Jurkat, Clone E6-1 (cell line): ENCODE measurements around the gene CYP2J2. TPM values are rescaled to one million over a fixed set of nuclear protein-coding genes. Genes with fewer than 3 reads are reported as not detected.
"Not testable (repeated sequence)": the region's sequence is repeated elsewhere in the genome, so short reads cannot be mapped to it uniquely, and the experiment has no call there.

ENCODE experiments used
- DNase-seq: peaks from one replicate; pipeline ENCODE4 v3.0.0-alpha.2; 2011; ENCODE audit warnings: low read depth, low spot score
- H3K4me3 ChIP-seq: 2 replicates; pipeline ENCODE4 v1.5.1; 2011; ENCODE audit warnings: mild to moderate bottlenecking, low read length, control low read depth, moderate library complexity
- polyA plus RNA-seq: library from polyadenylated mRNA; unstranded; fragments of >200 nt; gene quantifications from one replicate; pipeline ENCODE4 v1.2.1, GENCODE V29; 2012; ENCODE audit warnings: missing spikeins; ENCODE audit not compliant: insufficient read length, insufficient read depth

The CYP2J2 gene, protein sequence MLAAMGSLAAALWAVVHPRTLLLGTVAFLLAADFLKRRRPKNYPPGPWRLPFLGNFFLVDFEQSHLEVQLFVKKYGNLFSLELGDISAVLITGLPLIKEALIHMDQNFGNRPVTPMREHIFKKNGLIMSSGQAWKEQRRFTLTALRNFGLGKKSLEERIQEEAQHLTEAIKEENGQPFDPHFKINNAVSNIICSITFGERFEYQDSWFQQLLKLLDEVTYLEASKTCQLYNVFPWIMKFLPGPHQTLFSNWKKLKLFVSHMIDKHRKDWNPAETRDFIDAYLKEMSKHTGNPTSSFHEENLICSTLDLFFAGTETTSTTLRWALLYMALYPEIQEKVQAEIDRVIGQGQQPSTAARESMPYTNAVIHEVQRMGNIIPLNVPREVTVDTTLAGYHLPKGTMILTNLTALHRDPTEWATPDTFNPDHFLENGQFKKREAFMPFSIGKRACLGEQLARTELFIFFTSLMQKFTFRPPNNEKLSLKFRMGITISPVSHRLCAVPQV
- 1.7 TPM for polyA plus RNA-seq

DNA sequence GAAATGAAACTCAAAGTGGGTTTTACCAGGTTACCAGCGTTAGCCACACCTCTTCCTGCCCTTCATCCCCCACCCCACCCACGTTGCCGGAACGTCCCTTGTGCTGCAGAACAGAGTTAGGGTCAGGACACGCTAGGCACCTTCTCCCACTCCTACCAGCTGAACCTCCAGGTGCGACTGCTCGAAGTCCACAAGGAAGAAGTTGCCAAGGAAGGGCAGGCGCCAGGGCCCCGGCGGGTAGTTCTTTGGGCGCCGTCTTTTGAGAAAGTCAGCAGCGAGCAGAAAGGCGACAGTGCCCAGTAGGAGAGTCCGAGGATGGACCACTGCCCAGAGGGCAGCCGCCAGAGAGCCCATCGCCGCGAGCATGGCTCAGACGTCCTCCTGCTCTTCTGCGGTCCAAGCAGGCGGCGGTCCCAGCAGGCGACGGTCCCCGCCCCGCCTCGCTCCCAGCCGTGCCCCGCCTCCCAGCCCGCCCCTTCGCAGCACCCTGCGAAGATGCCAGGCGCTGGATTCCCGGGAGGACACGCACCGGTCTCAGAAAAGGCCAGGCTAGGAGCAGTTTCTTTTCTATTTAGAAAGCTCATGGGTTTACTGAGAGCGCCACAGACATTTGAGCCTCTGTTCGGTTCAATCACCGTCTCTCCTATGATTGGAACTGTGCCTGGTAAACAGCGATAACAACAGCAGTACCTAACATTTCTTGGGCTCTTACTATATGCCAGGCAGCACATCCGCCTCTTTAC is at the start of gene CYP2J2:
CYP2J2 (minus strand) TSS at position 393 of the 743 bp plus-strand sequence; CDS start at position 366, 27 bp downstream.
- peak within 1 kb of the TSS; percentile 50 for H3K4me3 ChIP-seq
- no peak for DNase-seq

DNA sequence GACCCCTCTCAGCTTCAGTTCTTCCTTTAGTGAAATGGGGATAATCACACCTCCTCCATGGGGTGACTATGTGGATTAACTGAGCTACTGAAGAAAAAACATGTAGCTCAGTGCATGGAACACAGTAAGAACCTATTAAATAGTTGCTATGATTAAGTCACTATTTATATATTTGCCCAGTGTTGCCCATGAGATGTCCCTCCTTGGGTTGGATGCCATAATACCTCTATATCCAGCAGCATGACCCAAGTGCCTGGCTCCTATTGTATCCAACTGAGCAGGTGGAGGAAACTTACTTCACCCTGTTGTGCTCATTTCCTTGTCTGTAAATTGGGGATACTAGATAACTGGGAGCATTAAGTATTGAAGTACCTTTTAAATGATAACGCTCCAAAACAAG is 47.1 kb upstream of the CYP2J2 start:
- DNase-seq = no peak
- no peak overlapping the region for H3K4me3 ChIP-seq

DNA sequence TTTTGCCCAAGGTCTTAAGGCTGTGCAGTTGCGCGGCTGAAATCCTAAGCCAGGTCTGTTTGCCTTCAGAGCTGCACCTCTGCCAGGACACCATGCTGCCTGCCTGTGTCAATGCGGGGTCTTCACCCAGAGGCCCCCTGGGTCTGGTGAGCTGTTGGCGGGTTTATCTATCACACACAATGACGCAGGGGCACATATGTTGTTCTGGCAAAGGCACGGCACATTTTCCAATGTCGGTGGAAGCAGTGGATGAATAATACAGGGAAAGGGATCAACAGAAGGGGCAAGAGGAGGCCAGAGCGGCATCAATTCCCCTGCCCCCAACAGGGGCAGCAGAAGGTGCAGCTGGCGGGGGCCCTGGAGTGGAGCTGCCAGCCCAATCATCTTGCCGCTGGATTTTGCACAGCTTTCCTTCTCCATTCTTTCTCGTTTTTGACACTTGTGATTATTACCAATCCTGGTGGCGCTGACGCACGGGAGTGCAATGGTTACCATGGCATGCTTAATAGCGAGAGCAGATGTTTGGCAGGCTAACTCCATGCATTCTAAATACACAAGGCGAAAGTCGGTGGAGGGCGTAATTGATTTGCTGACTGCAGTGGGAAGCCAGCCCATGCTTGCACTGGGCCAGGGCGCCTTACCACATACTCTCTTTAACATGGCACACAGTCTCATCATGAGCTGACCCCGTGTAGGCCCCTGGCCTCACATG is 45.8 kb upstream of the CYP2J2 start:
- H3K4me3 ChIP-seq = no peak overlapping the region
- no peak for DNase-seq

DNA sequence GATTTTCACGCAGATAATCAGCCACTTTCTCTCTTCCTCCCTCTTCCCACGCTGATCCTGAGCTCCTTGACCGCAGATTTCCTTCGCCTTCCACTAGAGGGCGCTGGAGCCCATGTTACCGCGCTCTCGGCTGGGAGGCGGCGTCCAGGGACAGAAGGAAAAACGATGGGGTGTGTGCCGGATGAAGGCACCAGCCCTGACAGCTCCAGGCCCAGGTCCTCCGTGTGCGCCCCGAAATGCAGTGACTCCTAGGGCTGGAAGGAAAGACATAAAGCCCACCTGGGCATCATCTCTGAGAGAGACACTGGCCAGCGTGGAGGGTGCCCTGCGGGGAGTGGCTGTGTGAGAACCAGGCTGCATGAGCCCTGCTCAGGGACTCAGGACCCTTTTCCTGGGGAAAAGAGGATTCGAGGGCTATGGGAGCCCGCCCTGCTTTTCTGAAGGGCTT is 44.9 kb upstream of the CYP2J2 start:
- no peak for DNase-seq
- no peak overlapping the region for H3K4me3 ChIP-seq

DNA sequence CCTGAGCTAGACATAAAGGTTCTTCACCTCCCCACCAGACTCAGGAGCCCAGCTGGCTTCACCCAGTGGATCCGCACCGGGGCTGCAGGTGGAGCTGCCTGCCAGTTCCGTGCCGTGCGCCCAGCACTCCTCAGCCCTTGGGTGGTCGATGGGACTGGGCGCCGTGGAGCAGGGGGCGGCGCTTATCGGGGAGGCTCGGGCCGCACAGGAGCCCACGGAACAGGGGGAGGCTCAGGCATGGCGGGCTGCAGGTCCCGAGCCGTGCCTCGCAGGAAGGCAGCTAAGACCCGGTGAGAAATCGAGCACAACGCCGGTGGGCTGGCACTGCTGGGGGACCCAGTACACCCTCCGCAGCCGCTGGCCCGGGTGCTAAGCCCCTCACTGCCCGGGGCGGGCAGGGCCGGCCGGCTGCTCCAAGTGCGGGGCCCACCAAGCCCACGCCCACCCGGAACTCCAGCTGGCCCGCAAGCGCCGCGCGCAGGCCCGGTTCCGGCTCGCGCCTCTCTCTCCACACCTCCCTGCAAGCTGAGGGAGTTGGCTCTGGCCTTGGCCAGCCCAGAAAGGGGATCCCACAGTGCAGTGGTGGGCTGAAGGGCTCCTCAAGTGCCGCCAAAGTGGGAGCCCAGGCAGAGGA is 43.1 kb upstream of the CYP2J2 start:
- DNase-seq = not testable (repeated sequence)

DNA sequence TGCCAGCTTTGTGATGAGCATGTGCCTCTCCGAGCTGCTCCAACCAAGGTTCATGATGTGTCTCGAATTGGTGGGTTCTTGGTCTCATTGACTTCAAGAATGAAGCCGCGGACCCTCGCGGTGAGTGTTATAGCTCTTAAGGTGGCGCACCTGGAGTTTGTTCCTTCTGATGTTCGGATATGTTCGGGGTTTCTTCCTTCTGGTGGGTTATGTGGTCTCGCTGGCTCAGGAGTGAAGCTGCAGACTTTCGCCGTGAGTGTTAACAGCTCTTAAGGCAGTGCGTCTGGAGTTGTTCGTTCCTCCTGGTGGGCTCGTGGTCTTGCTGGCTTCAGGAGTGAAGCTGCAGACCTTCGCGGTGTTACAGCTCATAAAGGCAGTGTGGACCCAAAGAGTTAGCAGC is 42.2 kb upstream of the CYP2J2 start:
- DNase-seq = peak; percentile 84
- H3K4me3 ChIP-seq = not testable (repeated sequence)

More for the DNA sequence above, 43.1 kb upstream of the CYP2J2 start:
- not testable (repeated sequence) for H3K4me3 ChIP-seq

DNA sequence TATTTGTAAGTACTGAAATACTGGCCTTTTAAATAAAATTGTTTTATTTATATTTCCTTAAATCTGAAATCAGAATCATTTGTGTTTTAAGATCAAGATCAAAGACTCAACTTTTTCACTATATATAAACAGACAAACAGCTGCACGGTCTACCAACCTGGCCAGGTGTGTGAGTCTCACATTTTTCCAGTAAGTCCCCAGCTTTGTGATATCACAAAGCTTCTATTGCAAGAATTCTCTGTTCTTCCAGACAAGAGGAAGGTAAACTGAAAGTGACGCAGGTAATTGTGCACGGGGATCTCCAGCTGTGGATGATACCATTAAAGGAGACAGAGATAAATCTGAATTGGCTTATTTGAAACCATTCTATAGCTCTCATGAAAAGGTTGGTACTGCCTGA is 41.2 kb upstream of the CYP2J2 start:
- H3K4me3 ChIP-seq = no peak overlapping the region
- DNase-seq = no peak

DNA sequence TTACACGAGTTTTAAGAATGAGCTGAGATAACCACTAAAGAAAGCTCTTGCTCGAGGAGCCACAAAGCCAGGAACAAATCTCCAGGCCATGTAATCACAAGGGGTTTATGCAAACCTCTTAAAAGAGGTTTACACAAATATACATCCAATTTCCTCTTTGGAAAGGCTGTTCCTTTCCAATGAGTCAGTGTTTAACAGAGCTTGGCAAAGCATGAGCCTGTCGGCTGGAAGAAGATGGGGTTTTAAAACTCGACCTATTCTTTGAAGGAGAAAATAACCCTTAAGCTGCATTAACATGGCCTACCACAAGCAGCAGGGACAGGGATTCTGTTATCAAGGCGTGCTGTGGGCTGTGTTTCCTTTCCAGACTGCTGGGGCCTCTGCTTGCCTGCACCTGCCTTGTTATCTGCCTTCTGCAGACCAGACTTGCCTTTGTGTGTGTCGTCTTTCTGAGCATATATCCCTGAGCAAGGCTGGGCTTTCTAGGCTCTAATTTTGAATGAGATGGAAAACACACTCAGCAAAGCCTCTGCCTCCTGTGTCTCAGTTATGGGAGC is 40.6 kb upstream of the CYP2J2 start:
- no peak overlapping the region for H3K4me3 ChIP-seq
- DNase-seq = peak; percentile 92

DNA sequence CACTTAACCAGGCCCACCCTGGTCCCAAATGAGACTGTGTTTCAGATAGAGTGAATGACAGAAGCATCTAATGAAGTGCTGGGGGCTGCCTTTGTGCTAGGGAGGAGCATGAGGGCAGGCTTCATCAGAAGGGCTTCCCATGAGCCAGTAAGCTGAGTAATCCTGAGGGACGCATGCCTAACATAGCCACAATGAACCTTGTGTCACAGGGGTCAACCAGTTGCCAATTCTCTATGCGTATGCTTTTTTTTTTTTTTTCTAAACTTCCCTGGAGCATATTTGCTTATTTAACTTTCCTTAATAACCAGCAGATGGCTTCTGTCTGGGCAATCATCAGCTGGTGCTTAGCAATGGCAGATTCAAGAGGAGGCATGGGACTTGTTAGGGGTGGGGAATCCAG is 25.5 kb upstream of the CYP2J2 start:
- H3K4me3 ChIP-seq = no peak overlapping the region
- DNase-seq = no peak

DNA sequence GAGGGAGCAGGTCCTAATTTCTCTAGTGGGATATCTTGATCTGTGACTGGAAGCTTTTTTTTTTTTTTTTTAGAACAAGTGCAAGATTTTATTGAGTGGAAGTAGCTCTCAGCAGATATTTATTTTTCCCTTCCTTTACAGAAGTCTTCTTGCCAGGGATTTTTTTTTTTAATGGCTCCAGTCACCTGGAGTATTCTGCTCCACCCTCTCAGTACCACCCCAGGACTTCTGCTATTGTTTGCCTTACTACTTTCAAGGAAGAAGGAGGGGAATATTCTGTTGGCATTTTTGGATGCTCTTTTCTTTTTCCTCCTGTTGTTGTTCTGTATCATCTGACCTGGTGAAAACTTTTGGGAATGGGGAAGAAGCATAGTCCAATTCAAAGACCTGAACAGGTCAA is 23.1 kb upstream of the CYP2J2 start:
- no peak for DNase-seq
- H3K4me3 ChIP-seq = no peak overlapping the region

DNA sequence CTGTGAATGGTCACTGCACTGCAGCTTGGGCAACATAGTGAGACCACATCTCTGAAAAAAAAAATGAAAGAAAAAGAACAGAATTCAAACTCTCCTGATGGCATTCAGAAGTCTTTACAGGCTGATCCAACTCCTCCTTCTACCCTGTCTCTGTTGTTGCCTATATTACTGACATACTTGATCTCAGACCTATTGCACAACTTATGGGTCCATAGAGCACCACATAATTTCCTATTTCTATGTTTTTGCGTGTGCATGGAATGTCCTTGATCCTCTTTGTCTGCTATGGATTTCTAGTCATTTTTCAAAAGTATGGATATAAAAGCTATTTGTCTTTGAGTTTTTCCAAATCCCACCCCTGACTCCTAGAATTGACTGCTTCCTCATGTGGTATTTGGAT is 22.4 kb upstream of the CYP2J2 start:
- no peak for DNase-seq
- H3K4me3 ChIP-seq = no peak overlapping the region

DNA sequence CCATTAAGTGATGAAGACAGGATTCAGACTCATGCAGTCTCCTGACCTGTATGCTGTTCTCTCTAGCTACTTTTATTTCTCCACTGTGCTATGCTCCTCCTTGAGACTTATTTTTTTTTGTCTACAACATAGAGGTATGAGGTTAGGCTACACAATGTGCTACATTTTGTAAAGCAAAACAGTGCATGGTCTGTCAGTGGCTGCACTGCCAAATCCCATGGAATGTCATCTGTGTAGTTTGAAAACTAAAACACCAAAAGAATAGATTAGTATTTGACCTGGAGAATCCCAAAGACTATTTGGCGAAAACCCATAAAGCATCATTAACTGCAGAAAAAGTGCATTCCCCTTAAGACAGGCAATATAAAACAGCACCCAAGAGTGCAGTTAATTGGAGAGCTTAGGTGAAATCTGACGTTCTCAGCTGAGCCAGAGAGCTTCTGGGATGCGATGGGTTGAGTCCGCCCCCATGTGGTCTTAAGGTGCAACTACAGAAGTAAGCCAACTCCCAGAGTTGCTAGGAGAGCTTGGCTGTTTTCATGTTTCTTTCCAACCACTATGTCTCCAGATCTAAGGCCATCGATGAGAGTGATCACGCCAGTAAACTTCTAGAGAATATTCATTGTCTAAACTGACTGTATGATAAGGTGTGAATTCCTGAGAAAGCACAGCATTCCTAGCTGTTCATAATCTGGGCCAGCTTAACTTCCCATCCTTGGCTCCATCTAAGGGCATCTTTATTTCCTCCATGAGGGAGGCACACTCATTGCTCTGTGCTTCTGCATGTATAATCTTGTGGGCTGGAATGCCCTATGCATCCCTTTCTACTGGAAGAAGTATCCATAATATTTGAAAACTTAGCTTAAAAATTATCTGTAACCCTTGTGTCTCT is 20.7 kb upstream of the CYP2J2 start:
- H3K4me3 ChIP-seq = no peak overlapping the region
- DNase-seq = peak; percentile 59

DNA sequence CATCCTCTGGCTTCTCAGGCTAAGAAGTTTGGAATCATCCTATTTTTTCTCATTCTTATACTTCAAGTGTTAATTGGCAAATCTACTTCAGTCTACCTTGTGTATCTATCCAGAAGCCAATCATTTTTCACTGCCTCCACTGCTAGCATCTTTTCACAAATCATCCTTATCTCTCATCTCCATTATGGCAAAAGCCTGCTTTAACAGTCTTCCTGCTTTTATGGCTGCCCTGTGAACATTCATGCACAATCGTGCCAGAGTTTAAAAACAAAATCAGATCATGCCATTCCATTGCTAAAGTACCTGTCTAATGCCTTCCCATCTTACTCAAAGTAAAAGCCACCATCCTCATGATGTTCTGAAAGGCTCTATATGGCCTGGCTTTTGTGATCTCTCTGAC is 19.2 kb upstream of the CYP2J2 start:
- DNase-seq = no peak
- no peak overlapping the region for H3K4me3 ChIP-seq

DNA sequence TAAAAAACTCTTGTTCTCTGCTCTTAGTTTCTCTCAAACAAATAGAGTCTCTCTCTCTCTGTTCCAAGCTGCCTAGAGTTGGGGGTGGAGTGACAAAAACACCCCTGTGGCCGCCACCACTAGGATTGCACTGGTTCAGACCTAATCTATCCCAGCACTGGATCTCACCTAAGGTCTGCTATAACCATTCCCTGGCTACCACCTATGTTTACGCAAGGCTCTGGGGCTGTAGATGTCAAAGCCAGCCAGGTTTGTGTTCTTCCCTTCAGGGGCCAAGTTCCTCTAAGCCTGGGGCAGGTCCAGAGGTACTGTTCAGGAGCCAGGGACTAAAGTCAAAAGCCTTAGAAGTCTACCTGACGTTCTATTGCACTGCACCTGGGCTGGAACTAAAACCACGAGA is 12.8 kb upstream of the CYP2J2 start:
- no peak overlapping the region for H3K4me3 ChIP-seq
- no peak for DNase-seq

DNA sequence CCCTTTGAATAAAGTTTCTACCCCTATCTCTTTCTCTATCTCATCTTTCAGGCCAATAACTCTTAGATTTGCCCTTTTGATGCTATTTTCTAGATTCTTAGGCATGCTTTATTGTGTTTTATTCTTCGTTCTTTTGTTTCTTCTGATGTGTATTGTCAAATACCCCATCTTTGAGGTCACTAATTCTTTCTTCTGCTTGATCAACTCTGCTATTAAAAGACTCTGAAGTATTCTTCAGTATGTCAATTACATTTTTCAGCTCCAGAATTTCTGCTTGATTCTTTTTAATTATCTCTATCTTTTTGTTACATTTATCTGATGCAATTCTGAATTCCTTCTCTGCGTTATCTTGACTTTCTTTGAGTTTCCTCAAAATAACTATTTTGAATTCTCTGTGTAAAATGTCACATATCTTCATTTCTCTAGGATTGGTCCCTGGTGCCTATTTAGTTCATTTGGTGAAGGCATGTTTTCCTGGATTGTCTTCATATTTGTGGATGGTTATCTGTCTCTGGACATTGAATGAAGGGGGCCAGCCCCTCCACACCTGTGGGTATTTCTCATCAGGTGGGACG is 11.2 kb upstream of the CYP2J2 start:
- no peak for DNase-seq
- no peak overlapping the region for H3K4me3 ChIP-seq

DNA sequence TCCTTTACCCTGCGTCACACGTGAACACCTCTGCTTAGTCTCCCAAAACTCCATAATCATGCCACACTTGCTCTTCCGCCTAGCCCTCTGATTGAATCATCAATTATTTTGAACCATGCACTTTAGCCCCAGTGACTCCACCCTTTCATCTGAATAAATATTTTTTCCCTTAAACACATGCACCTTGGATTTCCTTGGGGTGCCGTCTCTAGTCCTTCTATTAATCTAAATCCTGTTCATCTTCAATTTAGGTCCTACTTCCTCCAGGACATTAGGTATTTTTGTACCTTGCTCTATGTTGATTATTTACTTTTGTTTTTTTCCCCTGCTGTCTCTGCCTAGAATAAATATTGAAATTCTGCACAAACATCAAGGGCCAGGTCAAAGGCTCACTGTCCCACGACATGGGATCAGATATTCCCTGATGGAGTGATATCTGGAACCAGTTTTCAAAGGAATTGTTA is 9.8 kb upstream of the CYP2J2 start:
- DNase-seq = no peak
- no peak overlapping the region for H3K4me3 ChIP-seq

DNA sequence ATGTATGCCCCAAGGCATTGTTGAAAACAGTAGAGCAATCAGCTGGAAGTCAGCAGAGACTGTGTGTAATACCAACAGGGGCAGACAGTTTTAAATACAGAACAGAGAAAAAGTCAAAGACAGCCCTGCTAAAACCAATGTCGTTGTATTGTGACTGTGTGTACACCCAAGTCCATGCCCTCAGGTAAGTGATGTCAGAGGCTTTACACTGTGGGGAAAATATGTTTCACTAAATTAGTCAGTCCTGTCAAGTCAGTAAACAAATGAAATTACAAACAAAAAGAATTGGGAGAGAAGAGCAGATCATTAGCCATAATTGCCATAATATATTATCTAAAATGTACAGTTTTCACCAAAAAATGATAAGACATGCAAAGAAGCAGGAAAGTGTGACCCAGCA is 2.4 kb upstream of the CYP2J2 start:
- H3K4me3 ChIP-seq = no peak overlapping the region

More for the DNA sequence above, 2.4 kb upstream of the CYP2J2 start:
- DNase-seq = no peak
